ENCODE data around the gene ZBTB9. TPM values are rescaled to one million over a fixed set of nuclear protein-coding genes. Genes with fewer than 3 reads are reported as not detected.

ZBTB9 gene
- polyA plus RNA-seq, 1 of the 3 experiments (the other 2 are of a cell fraction): 5.7 TPM

GRCh38 chr6:33456156-33456555 lies 1.8 kb downstream of the ZBTB9 start:
- peaks cover 0 to 21% of the 10 kb centered on the region in 2 experiments; a peak in 1 of 4 replicates for H3K4me1 ChIP-seq (ENCODE audit: control insufficient read depth in 1 of 2, insufficient read depth in 2 of 2, low read depth in 1 of 2, low read length in 1 of 2)
- TF ChIP-seq FOXJ3 (CRISPR knock-in tag; IDR thresholded peaks at IDR 0.05): no peak
- no peak for TF ChIP-seq TEAD4 (IDR thresholded peaks at IDR 0.05; ENCODE audit: borderline replicate concordance, insufficient read depth)
- TF ChIP-seq MAX (IDR thresholded peaks at IDR 0.05; ENCODE audit: low read depth): no peak
- TF ChIP-seq RCOR1 (IDR thresholded peaks at IDR 0.05; ENCODE audit: low read length): no peak
- TF ChIP-seq RXRA (IDR thresholded peaks at IDR 0.05; ENCODE audit: borderline replicate concordance, low read depth): no peak
- no peak for TF ChIP-seq TAF1 (IDR thresholded peaks at IDR 0.05; ENCODE audit: borderline replicate concordance, low read depth, low read length)
- no peak for TF ChIP-seq ZBTB33 (IDR thresholded peaks at IDR 0.05; ENCODE audit: borderline replicate concordance, low read depth)
- TF ChIP-seq NRF1 (IDR thresholded peaks at IDR 0.05; ENCODE audit: low read depth, low read length): no peak
- TF ChIP-seq IRF3 (IDR thresholded peaks at IDR 0.05; ENCODE audit: low read depth, low read length): no peak
- TF ChIP-seq GATA2 (CRISPR knock-in tag; IDR thresholded peaks at IDR 0.05): no peak
- TF ChIP-seq FOXM1 (IDR thresholded peaks at IDR 0.05; ENCODE audit: low read depth): no peak
- no peak for TF ChIP-seq JUND (IDR thresholded peaks at IDR 0.05)
- H3K79me2 ChIP-seq (ENCODE audit: insufficient read depth): peaks cover 32% of the 10 kb centered on the region
- H3K9ac ChIP-seq: no peak overlapping the region
- no peaks in the 10 kb centered on the region for H3F3A ChIP-seq (replicated peaks; ENCODE audit: insufficient read depth)
- peaks cover 10 to 21% of the 10 kb centered on the region in 2 experiments for H3K36me3 ChIP-seq (replicated peaks in 1 of 2; ENCODE audit: control insufficient read depth in 1 of 2, insufficient read depth in 2 of 2, low read length in 1 of 2)
- ChIA-PET CTCF (interaction anchor here (1.4 to 2.0 kb wide), 2 partner anchors 65 to 129 kb away, joined by 3 to 4 read pairs; no protein-coding TSS in a partner anchor), POLR2A (no interaction called here)
- no peak overlapping the region for H3K27ac ChIP-seq (ENCODE audit: low read depth in 2 of 2, low read length in 1 of 2)
- no CpG with 5 or more reads among the region's 12 CpGs for WGBS (ENCODE audit: low lambda C conversion rate)
- H3K9me3 ChIP-seq: no peaks in the 10 kb centered on the region
- no peaks in the 10 kb centered on the region for H3K9me2 ChIP-seq
- no peak overlapping the region for H3K4me3 ChIP-seq (ENCODE audit: low read depth in 2 of 2, low read length in 1 of 2)
- DNase-seq: no peak
- H4K20me1 ChIP-seq (ENCODE audit: insufficient read depth): no peaks in the 10 kb centered on the region
- H3K27me3 ChIP-seq (ENCODE audit: insufficient read depth): no peaks in the 10 kb centered on the region
- H3K4me2 ChIP-seq: no peak overlapping the region
- H2AFZ ChIP-seq (ENCODE audit: low read depth): no peak overlapping the region

GRCh38 chr6:33458676-33459075 lies 4.3 kb downstream of the ZBTB9 start:
- no peaks in the 10 kb centered on the region for H4K20me1 ChIP-seq (ENCODE audit: insufficient read depth)
- peaks cover 22% of the 10 kb centered on the region for H3K79me2 ChIP-seq (ENCODE audit: insufficient read depth)
- no peaks in the 10 kb centered on the region for H3F3A ChIP-seq (replicated peaks; ENCODE audit: insufficient read depth)
- WGBS (ENCODE audit: low lambda C conversion rate): 83% methylated on average over 3 of the region's 3 CpGs
- ChIA-PET CTCF (interaction anchor here (0.7 to 1.0 kb wide), 2 partner anchors 16 to 33 kb away, joined by 3 to 5 read pairs; no protein-coding TSS in a partner anchor), POLR2A (interaction anchor here (0.7 kb wide), 1 partner anchor 100 kb away, joined by 3 read pairs; no protein-coding TSS in a partner anchor)
- H3K4me2 ChIP-seq: no peak overlapping the region
- no peak overlapping the region for H3K9ac ChIP-seq
- no peaks in the 10 kb centered on the region for H3K27me3 ChIP-seq (ENCODE audit: insufficient read depth)
- no peak for DNase-seq
- H3K9me3 ChIP-seq: no peaks in the 10 kb centered on the region
- H2AFZ ChIP-seq (ENCODE audit: low read depth): no peak overlapping the region
- no peaks in the 10 kb centered on the region for H3K9me2 ChIP-seq
- H3K36me3 ChIP-seq (replicated peaks in 1 of 2; ENCODE audit: control insufficient read depth in 1 of 2, insufficient read depth in 2 of 2, low read length in 1 of 2): peaks cover 10 to 20% of the 10 kb centered on the region in 2 experiments
- H3K4me1 ChIP-seq (ENCODE audit: control insufficient read depth in 1 of 2, insufficient read depth in 2 of 2, low read depth in 1 of 2, low read length in 1 of 2): peaks cover 0 to 10% of the 10 kb centered on the region in 2 experiments; a peak in 1 of 4 replicates
- H3K4me3 ChIP-seq (ENCODE audit: low read depth in 2 of 2, low read length in 1 of 2): no peak overlapping the region
- no peak overlapping the region for H3K27ac ChIP-seq (ENCODE audit: low read depth in 2 of 2, low read length in 1 of 2)
- TF ChIP-seq CTCF (IDR thresholded peaks at IDR 0.05) (no peak), RAD21 (IDR thresholded peaks at IDR 0.05; ENCODE audit: low read length) (no peak), SMC3 (IDR thresholded peaks at IDR 0.05; ENCODE audit: low read depth, low read length) (no peak), MAX (IDR thresholded peaks at IDR 0.05; ENCODE audit: low read depth) (no peak), JUND (IDR thresholded peaks at IDR 0.05) (no peak), PBX3 (IDR thresholded peaks at IDR 0.05) (no peak), NFIC (IDR thresholded peaks at IDR 0.05; ENCODE audit: borderline replicate concordance) (no peak), RCOR1 (IDR thresholded peaks at IDR 0.05; ENCODE audit: low read length) (no peak), MEF2A (IDR thresholded peaks at IDR 0.05; ENCODE audit: borderline replicate concordance, low read depth) (no peak), ELF1 (IDR thresholded peaks at IDR 0.05) (no peak)
